GM10266 (cell line): ENCODE data around the gene SLC24A3.

ENCODE experiments used
- DNase-seq: peaks from one replicate; pipeline ENCODE4 v3.0.0; 2012; ENCODE audit errors: extremely low spot score
- TF ChIP-seq, protein P1 (sequence below): IDR thresholded peaks from 2 replicates; pipeline ENCODE4 v1.5.1; 2012; ENCODE audit warnings: mild to moderate bottlenecking, low read depth; ENCODE audit not compliant: control insufficient read depth, insufficient read depth; ENCODE audit errors: missing control alignments

The SLC24A3 gene

DNA sequence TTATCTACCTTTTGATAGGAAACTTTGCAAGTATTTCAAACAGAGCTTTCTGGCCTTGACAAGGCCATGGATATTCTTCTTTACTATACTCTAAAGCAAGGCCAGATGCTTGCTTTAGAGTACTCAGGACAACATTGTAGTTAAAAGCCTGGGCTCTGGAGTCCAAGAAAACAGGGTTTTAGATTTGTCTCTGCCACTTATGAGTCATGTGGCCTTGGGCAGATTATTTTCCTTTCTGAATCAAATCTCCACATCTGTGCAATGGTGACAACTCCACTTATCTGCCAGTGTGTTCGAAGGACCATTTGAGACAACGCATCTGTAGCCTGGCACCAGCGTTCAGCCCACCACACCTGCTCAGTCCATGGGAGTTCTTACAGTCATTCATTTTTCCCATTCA lies 279.7 kb downstream of the SLC24A3 start:
- TF ChIP-seq, protein P1, sequence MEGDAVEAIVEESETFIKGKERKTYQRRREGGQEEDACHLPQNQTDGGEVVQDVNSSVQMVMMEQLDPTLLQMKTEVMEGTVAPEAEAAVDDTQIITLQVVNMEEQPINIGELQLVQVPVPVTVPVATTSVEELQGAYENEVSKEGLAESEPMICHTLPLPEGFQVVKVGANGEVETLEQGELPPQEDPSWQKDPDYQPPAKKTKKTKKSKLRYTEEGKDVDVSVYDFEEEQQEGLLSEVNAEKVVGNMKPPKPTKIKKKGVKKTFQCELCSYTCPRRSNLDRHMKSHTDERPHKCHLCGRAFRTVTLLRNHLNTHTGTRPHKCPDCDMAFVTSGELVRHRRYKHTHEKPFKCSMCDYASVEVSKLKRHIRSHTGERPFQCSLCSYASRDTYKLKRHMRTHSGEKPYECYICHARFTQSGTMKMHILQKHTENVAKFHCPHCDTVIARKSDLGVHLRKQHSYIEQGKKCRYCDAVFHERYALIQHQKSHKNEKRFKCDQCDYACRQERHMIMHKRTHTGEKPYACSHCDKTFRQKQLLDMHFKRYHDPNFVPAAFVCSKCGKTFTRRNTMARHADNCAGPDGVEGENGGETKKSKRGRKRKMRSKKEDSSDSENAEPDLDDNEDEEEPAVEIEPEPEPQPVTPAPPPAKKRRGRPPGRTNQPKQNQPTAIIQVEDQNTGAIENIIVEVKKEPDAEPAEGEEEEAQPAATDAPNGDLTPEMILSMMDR = no peak
- no peak for DNase-seq

DNA sequence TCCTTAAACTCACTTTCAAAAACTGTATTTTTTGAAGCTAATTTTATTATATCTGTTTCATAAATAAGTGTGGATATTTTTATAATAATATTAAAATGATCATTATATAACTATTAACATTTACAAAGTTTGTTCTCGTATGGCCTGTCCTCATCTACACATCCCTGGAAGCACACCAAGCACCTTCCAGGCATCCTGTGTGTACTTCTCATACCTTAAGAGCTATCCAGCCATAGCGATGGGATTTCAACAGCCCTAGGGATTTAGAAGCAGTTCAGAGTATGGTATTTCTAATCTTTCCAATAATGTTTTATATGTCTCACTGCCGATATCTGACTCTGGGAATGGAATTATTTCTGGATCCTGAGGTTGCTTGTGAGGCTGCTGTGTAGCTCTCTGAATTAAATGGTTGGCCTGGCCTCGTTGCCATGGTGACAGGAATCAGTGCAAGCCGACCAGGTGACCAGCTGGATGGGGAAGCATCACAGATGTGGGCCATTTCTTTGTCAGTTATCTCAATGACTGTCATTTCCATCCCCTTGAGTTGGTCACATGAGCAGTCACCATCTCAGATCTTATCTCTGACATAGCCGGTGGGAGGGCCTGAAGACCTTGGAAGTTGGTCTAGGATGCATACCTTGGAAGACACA lies 280.4 kb downstream of the SLC24A3 start:
- TF ChIP-seq, protein P1 = no peak
- DNase-seq = no peak

GRCh38 chr20:19493794-19494495 lies 281.5 kb downstream of the SLC24A3 start:
- no peak for DNase-seq
- TF ChIP-seq, protein P1 = no peak

- TF ChIP-seq, protein P1 = no peak
- DNase-seq = no peak
Measured at GRCh38 chr20:19495905-19496703, 283.7 kb downstream of the SLC24A3 start.

GRCh38 chr20:19497064-19497463 lies 284.6 kb downstream of the SLC24A3 start:
- DNase-seq = no peak
- TF ChIP-seq, protein P1 = no peak

- TF ChIP-seq, protein P1 = no peak
- DNase-seq = no peak
Measured at GRCh38 chr20:19498756-19499155, 286.3 kb downstream of the SLC24A3 start.
